NCI-H187 (cell line): Measurements from ENCODE around the gene CNOT4.

Experiments used
- DNase-seq, 2 experiments: peaks; one replicate each; lab custom pipeline; 2025; lab: John Stamatoyannopoulos, UW

CNOT4 gene

GRCh38 chr7:135509839-135510591, at the start of gene CNOT4:
Gene CNOT4 (minus strand): TSS chr7:135510102. CDS start chr7:135438331, 71,771 bp downstream.
- DNase-seq = peak; percentile 90 to 96

- no peak for DNase-seq
These were observed 49.0 kb upstream of the CNOT4 start for GRCh38 chr7:135558881-135559280.

DNA sequence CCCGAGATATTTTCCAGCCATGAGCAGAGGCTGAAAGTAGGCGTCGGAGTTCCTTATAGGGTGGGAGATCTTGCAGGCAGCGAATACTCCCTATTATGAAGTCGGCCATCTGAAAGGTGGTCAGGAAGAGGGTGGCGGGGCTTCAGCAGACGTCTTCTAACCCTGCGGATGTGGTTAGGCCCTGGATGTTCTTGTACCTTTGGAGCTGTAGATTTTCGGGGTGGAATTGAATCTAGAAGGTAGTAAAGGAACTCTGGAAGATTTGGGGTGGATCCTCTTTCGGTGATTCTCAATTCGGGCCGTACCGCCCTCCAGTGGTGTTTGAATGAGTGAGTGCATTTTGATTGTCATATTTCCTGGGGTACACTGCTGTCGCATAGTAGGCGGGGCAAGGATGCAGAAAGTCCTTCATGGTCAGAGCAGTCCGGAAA, 48.5 kb upstream of the CNOT4 start:
- peak; percentile 46 to 86 for DNase-seq

DNA sequence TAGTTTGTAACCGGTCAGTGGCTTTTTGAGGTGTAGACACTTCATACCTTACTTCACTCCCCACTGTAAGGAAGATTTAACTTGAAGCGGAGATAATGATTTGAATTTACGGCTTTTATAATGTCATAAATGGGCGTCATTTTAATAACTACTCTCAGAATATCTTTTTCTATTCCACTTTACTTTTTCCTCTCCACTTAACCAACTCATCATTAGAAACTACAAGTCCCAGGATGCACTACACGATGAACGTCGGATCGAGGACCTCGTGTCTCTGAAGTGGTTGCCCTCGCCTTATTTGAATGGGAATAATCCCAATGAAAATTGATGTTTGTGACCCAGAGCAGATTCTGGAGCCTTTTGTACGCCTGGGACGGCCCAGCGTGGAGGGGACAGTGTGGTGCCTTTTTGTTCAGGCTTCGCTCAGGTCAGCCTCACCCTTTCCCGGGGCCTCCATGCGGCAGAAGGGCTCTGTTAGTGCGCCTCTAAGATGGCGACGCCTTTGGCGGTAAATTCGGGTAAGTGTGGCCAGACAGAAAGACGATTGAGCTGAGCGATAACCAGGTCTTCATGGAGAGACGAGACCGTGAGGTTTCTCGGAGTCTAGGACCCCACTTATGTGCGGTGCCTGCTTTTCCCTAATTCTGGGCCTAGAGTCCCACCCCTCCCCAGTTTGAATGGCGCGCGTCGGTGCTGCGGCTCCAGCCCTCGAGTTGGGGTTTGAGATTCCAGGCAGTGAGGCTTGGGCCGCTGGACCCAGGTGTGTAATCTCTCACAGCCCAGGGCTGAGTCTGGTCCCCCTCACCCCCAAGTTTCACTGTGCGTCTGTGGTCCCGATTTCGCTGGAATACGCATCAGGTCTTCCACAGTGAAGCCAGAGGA, 47.8 kb upstream of the CNOT4 start, which contains the start of gene NUP205:
NUP205 (plus strand) TSS at position 463 of the 882 bp plus-strand sequence; CDS start at position 491, 28 bp downstream.
- peak; percentile 80 to 97 for DNase-seq

DNA sequence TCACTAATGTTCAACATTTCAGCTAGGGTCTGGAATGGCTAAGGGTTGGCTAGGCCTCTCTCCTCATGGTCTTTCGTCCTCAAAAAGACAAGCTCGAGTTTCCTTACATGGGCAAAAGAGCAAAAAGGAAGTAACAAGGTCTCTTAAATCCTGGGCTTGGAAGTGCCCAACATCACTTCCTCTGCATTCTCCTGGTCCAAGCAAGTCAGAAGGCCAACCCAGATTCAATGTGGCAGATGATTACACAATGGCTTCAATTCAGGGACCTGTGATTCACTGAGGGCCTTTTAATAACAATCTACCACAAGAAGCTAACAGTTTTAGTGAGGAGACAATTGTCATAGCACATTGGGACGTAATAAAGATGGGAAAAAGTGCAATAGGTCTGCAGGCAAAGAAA, 43.4 kb upstream of the CNOT4 start:
- DNase-seq = no peak

DNA sequence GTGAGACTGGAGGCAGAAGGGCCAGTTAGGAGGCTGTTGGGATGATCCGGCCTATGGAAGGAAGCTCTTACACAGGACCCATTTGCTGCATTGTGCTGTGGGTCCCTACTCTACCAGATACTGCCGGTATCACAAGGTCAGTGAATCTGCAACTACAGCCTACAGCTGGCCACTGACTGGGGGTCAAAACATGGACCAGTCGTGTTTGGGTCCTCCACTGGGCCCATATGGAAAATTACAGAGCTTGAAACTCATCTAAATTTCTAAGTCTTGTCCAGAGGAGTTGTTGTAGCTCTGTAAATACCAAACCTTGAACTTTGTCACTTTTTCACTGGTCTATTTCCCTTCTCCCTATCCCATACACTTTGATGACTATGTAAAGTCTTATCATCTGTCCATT, 42.2 kb upstream of the CNOT4 start:
- no peak for DNase-seq

DNA sequence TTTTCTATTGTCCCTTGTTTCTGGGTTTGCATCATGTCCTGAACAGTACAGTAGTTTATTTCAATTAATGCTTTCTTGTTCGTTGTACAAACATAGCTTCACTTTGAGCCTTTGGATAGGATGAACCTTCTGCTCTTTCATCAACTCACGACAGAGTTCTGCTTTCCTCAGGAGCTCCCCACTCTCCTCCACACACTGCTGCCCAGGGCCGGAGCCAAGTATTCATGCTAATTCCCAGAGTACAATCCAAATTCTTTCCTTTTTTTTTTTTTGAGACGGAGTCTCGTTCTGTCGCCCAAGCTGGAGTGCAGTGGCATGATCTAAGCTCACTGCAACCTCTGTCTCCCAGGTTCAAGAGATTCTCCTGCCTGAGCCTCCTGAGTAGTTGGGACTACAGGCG, 40.3 kb upstream of the CNOT4 start:
- DNase-seq = no peak

GRCh38 chr7:135541029-135541428, 31.1 kb upstream of the CNOT4 start:
- no peak for DNase-seq

GRCh38 chr7:135539629-135540028, 29.7 kb upstream of the CNOT4 start:
- no peak for DNase-seq

- no peak for DNase-seq
These were observed 28.5 kb upstream of the CNOT4 start for GRCh38 chr7:135538376-135538775.

GRCh38 chr7:135537905-135538304, 28.0 kb upstream of the CNOT4 start:
- DNase-seq = no peak

GRCh38 chr7:135537453-135537852, 27.6 kb upstream of the CNOT4 start:
- no peak for DNase-seq

DNA sequence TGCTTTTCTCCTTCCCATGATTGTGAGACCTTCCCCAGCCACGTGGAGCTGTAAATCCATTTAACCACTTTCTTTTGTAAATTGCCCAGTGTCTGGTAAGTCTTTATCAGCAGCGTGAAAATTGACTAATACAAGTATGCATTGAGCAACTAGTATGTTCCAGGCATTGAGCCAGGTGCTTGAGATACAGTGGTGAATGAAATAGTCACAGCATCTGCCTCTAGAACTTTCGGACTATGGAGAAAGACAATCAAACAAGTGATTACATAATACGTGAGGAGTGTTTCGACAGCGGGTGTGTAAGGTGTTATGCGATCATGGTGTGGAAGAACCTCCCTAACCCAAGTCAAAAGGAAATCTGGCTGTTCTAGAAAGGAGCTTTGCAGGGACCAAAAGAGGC, 26.2 kb upstream of the CNOT4 start:
- DNase-seq = no peak

DNA sequence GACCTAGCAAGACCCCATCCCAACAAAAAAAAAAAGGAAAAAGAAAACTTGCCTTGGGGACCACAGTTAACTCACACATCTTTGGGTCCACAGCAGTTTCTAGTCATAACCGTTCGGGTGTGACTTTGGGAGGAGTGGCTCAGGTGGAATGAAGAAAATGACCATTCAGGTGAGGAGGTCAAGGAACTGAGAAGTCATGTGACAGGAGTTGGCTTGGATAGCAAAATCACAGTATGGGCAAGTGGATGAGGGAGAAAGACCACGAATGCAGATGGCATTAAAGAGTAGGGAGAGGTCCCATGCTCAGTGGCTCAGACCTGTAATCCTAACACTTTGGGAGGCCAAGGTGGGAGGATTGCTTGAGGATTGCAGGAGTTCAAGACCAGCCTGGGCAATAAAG, 17.1 kb upstream of the CNOT4 start:
- DNase-seq = no peak

DNA sequence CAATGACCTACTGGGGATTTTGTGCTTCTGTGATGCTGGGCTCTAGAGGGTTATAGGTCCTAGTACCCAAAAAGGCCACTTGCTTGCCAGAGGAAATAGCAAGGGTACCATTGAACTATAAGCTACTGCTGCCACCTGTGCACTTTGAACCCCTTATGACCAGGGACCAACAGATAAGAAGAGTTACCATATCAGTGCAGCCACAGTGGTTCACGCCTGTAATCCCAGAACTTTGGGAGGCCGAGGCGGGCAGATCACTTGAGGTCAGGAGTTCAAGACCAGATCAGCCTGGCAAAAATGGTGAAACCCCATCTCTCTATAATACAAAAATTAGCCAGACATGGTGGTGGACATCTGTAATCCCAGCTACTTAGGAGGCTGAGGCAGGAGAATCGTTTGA, 15.5 kb upstream of the CNOT4 start:
- no peak for DNase-seq

DNA sequence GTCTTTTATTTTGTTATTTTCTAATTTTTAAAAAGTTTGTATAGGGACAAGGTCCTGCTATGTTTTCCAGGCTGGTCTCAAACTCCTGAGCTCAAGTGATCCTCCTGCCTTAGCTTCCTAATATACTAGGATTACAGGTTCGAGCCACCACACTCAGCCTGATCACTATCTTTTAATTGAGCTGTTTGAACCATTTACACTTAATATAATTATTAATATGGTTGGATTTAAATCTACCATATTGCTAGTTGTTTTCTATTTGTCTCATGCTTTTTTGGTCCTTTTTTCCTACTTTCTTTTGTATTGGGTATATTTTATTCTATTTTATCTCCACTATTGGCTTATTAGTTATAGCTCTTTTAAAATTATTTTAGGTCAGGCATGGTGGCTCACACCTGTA, 13.2 kb upstream of the CNOT4 start:
- DNase-seq = no peak

DNA sequence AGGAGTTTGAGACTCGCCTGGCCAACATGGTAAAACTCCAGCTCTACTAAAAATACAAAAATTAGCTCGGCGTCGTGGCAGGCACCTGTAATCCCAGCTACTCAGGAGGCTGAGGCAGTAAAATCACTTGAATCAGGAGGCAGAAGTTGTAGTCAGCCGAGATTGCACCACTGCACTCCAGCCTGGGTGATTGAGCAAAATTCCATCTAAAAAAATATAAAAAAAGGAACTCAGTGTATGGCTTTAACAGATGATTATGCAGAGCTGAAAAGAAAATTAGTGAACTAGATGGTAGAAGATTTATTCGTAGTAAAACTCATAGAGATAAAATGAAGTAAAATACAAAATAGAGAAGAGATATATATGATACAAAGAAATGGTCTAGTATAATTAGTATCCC, 12.6 kb upstream of the CNOT4 start:
- DNase-seq = no peak

- no peak for DNase-seq
These were observed 10.0 kb upstream of the CNOT4 start for GRCh38 chr7:135519871-135520270.

DNA sequence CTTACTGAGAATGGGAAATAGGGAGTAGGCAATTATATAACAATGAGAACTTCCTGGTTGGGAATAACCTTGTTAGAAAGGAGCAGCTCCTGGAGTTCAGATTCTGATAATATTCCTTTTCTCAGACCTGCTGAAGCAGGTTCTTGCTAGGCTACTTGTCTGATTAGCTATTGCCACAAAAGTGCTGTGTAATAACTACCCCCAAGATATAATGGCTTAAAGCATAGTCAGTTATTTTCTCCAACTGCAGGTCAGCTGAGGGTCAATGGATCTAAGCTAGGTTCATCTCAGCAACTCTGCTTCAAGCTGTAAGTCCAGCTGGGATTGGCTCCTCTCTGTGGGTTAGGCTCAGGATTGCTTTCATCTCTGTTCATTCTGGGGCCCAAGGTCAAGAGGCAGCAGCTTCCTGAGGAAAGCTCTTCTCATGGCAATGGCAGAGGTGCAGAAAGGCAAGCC, 9.4 kb upstream of the CNOT4 start:
- no peak for DNase-seq

GRCh38 chr7:135518748-135519147, 8.8 kb upstream of the CNOT4 start:
- DNase-seq = no peak

DNA sequence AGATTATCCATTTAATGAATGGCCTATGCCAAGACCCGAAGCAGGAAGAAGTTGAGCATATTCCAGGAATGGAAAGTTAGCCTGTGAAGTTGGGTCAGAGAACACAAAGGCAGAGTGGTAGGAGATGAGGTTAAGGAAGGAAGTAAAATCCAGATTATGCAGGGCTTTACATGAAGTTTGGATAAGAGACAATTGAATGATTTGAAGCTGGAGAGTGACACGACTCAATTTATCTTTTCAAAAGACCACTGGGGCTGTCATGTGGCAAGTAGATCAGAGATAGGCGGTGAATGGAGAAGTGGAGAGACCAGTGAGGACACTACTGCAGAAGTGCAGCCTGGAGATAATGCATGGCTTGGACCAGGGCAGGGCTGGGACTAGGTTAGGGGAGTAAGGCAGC, 7.2 kb upstream of the CNOT4 start:
- DNase-seq = no peak

DNA sequence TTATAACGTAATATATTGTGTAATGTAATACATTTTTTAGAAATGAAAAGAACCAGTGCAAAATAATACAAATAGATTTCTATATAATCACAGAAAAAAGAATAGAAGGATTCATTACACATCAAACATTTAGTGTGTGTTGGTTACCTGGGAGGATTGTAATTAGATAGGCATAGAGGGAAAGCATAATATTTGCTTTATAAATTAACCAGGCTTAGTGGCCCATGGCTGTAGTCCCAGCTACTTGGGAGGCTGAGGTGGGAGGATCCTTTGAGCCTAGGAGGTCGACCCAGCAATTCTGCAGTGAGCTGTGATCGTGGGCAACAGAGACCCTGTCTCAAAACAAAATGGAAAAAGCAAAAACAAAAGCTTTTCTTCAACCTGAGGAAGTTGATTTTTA, 5.0 kb upstream of the CNOT4 start:
- DNase-seq = no peak
